Upper lobe of left lung (tissue), 6 donors: ENCODE results near the gene TENM4. TPM values are rescaled to one million over a fixed set of nuclear protein-coding genes. Genes with fewer than 3 reads are reported as not detected.

Source experiments
- ATAC-seq, 2 donors: fragments of 200-7000 bp; cut with Tn5 transposase; one replicate each; pipeline ENCODE4 v1.9.1; 2022; ENCODE audit warnings: mild to moderate bottlenecking in 2 of 2, moderate library complexity in 2 of 2; ENCODE audit not compliant: low FRiP score in 2 of 2
- DNase-seq, 2 donors: peaks; one replicate each; pipeline ENCODE4 v3.0.0-alpha.2; 2019 to 2020
- H3K27ac ChIP-seq, 4 donors: fragments of 200-600 bp; sonication (generic); one replicate each; pipeline ENCODE4 v1.5.1; 2016 to 2019
- H3K27me3 ChIP-seq, 4 donors: fragments of 200-600 bp; sonication (generic); one replicate each; pipeline ENCODE4 v1.5.1; 2017 to 2019
- H3K36me3 ChIP-seq, 4 donors: fragments of 200-600 bp; sonication (generic); one replicate each; pipeline ENCODE4 v1.5.1; 2016 to 2019
- H3K4me1 ChIP-seq, 4 donors: fragments of 200-600 bp; sonication (generic); one replicate each; pipeline ENCODE4 v1.5.1; 2018 to 2019
- H3K4me3 ChIP-seq, 4 donors: fragments of 200-600 bp; sonication (generic); one replicate each; pipeline ENCODE4 v1.5.1; 2017 to 2019; ENCODE audit warnings: mild to moderate bottlenecking in 2 of 4, moderate library complexity in 1 of 4
- H3K9me3 ChIP-seq, 4 donors: fragments of 200-600 bp; sonication (generic); one replicate each; pipeline ENCODE4 v1.5.1; 2018 to 2019
- EP300 ChIP-seq, 4 donors: sonication (generic); formaldehyde crosslinking; IDR thresholded peaks; one replicate each; pipeline ENCODE4 v1.5.1; 2017; ENCODE audit warnings: antibody characterized with exemption in 4 of 4, control low read depth in 2 of 4
- POLR2A ChIP-seq, 4 donors: fragments of 450-650 bp; IDR thresholded peaks; one replicate each; pipeline ENCODE4 v1.5.1; 2016 to 2017; ENCODE audit warnings: antibody characterized with exemption in 4 of 4, mild to moderate bottlenecking in 2 of 4
- POLR2AphosphoS5 ChIP-seq, 2 donors: sonication (generic); formaldehyde crosslinking; IDR thresholded peaks; one replicate each; pipeline ENCODE4 v1.5.1; 2017; ENCODE audit warnings: antibody characterized with exemption in 2 of 2
- WGBS, 2 donors: methylation state at CpG; one replicate each; pipeline ENCODE4 v1.1.5; 2017 to 2018; 5-methylcytosine and 5-hydroxymethylcytosine counted together
- total RNA-seq, 6 donors: library from RNA; depleted of rRNA in 4 of 6; stranded (reverse); fragments of >200 nt in 4 of 6; gene quantifications; one replicate each; pipeline versions ENCODE4 v1.1.0 to v1.2.1, GENCODE V29; 2016 to 2021
- TF ChIP-seq, protein P1 (sequence below), 6 experiments: fragments of 450-650 bp in 4 of 6; fragments of 200-600 bp in 2 of 6; sonication (generic) in 2 of 6; IDR thresholded peaks; one replicate each; pipeline ENCODE4 v1.5.1; 2016 to 2019; ENCODE audit warnings: antibody characterized with exemption in 6 of 6
- donor health status: DM: no; HTN: no; CAD: no; lungs with moderate emphysema.
- donor health status: DM: no; HTN: yes; CAD: no; lungs with severe emphysema.

TENM4 gene
- total RNA-seq, 6 donors from 2014 or later, result 0.11 to 20.0 (median 3.7) TPM

DNA sequence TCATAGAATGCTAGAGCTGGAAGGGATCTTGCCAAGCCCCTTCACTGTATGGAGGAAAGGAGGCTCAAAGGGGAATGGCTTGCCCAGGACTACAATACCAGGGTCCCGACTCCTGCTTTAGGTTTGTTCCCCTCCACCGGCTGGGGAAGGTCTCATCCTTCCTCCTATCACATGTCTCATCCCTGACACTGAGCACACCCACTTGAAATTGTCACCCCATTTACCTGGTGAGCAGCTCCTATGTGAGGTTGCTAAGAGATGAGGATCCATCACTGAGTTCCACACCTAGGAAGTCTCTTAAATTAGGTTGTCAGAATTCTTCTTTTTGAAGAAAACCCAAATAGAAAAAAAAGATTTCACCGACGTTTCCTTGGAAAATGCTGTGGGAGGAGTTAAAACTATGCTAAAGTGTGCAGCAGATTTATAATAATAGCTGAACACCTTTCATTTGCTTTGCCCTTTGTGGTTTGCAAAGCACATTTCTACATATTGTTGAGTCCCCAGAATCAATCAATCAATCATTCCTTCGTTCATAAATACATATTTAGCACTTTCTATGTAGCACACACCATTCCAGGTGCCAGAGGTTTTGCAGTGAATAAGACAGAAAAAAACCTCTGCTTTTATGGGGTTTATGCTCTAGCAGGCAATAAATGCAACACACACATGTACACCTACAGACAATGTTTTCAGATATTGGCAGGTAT lies 91.7 kb downstream of the TENM4 start:
- Histone ChIP-seq H3K36me3 (no peaks in the 10 kb centered on the region), H3K4me1 (no peaks in the 10 kb centered on the region), H3K27ac (no peak overlapping the region), H3K4me3 (no peak overlapping the region), H3K27me3 (no peaks in the 10 kb centered on the region), H3K9me3 (no peaks in the 10 kb centered on the region)
- TF ChIP-seq POLR2AphosphoS5 (IDR thresholded peaks at IDR 0.05) (no peak), POLR2A (IDR thresholded peaks at IDR 0.05) (no peak), EP300 (IDR thresholded peaks at IDR 0.05) (no peak)
- TF ChIP-seq, protein P1, sequence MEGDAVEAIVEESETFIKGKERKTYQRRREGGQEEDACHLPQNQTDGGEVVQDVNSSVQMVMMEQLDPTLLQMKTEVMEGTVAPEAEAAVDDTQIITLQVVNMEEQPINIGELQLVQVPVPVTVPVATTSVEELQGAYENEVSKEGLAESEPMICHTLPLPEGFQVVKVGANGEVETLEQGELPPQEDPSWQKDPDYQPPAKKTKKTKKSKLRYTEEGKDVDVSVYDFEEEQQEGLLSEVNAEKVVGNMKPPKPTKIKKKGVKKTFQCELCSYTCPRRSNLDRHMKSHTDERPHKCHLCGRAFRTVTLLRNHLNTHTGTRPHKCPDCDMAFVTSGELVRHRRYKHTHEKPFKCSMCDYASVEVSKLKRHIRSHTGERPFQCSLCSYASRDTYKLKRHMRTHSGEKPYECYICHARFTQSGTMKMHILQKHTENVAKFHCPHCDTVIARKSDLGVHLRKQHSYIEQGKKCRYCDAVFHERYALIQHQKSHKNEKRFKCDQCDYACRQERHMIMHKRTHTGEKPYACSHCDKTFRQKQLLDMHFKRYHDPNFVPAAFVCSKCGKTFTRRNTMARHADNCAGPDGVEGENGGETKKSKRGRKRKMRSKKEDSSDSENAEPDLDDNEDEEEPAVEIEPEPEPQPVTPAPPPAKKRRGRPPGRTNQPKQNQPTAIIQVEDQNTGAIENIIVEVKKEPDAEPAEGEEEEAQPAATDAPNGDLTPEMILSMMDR (IDR thresholded peaks at IDR 0.05), result no peak
- WGBS, 2 donors, result 75 to 77% methylated on average over 5 of the region's 5 CpGs
- ATAC-seq (no peak), DNase-seq (no peak)

DNA sequence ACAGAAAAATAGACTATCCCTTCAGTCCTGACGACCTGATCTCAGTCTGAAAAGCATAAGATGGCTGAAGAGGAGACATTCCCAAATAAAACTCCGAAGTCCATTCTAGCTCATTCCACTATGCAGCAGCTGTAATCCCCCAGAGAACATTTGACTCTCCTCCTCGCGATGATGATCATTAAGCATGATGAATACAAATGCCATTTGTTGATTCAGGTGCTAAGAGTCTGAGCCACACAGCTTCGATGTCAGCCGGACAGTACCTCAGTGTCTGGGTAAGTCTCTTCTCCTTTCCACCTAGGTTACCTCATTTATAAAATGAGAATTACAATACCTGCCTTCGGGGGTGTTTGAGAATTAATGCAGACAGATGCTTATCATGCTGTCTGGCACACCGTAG lies 94.8 kb downstream of the TENM4 start:
- H3K36me3 ChIP-seq, result no peaks in the 10 kb centered on the region
- no peak for DNase-seq
- H3K4me3 ChIP-seq, result no peak overlapping the region
- WGBS, 2 donors, result 77 to 78% methylated on average over 8 of the region's 8 CpGs
- no peak for TF ChIP-seq POLR2A (IDR thresholded peaks at IDR 0.05)
- TF ChIP-seq POLR2AphosphoS5 (IDR thresholded peaks at IDR 0.05), result no peak
- TF ChIP-seq, protein P1 (IDR thresholded peaks at IDR 0.05), result no peak
- TF ChIP-seq EP300 (IDR thresholded peaks at IDR 0.05), result no peak
- H3K27ac ChIP-seq, result no peak overlapping the region
- no peak for ATAC-seq
- no peaks in the 10 kb centered on the region for H3K27me3 ChIP-seq
- H3K4me1 ChIP-seq, result no peaks in the 10 kb centered on the region
- no peaks in the 10 kb centered on the region for H3K9me3 ChIP-seq

DNA sequence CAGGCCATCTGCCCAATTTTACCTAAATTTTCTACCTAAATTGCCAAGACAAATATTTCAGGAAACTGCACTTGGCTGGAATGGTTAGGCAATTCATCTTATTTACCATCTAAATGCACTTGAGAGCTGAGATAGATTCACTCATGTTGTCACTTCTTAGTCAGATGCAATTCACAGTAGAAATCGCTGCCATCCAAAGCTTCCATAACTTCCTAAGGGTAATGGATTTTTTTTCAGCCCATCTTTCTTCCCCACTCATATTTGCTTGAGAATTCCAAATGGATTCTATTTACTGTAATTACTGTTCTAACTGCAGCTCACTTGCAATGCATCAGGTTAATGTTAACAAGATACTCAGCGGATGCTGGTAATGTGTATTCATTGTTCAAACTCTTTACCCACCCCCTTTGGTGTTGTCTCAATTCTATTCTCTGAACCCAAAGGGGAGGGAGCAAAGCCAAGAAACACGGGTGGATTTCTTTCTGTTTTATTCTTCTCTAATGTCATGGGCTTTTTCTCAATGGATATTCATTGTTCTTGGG lies 96.0 kb downstream of the TENM4 start:
- 67 to 70% methylated on average over 3 of the region's 3 CpGs for WGBS, 2 donors
- Histone ChIP-seq H3K4me1 (no peaks in the 10 kb centered on the region), H3K27me3 (no peaks in the 10 kb centered on the region), H3K4me3 (no peak overlapping the region), H3K9me3 (no peaks in the 10 kb centered on the region), H3K27ac (no peak overlapping the region), H3K36me3 (no peaks in the 10 kb centered on the region)
- ATAC-seq, result no peak
- no peak for TF ChIP-seq POLR2A (IDR thresholded peaks at IDR 0.05)
- TF ChIP-seq POLR2AphosphoS5 (IDR thresholded peaks at IDR 0.05), result no peak
- TF ChIP-seq, protein P1 (IDR thresholded peaks at IDR 0.05), result no peak
- no peak for TF ChIP-seq EP300 (IDR thresholded peaks at IDR 0.05)
- DNase-seq, result no peak

DNA sequence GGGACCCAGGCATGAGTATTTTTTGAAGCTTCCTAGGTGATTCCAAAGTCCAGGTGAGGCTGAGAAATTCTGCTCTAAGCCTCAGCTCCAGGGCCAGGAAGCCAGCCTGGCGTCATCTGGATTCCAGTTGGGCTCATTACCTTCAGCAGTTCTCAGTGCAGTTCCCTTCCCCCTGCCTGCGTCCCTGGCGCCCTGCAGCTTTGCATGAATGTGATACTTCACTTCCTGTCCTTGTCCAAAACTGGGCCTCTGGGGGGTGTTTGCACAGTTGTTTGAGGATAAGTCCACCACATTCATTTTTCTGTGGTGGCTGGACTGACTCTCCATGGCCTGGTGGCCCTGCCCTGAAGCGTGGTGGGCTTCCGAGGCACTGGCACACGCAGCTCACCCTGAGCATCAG lies 98.1 kb downstream of the TENM4 start:
- Histone ChIP-seq H3K4me1 (no peaks in the 10 kb centered on the region), H3K36me3 (no peaks in the 10 kb centered on the region), H3K4me3 (no peak overlapping the region), H3K27me3 (no peaks in the 10 kb centered on the region), H3K27ac (no peak overlapping the region), H3K9me3 (no peaks in the 10 kb centered on the region)
- TF ChIP-seq POLR2A (IDR thresholded peaks at IDR 0.05) (no peak), EP300 (IDR thresholded peaks at IDR 0.05) (no peak), POLR2AphosphoS5 (IDR thresholded peaks at IDR 0.05) (no peak)
- TF ChIP-seq, protein P1 (IDR thresholded peaks at IDR 0.05), result no peak
- WGBS, 2 donors, result 67 to 71% methylated on average over 6 of the region's 6 CpGs
- ATAC-seq (no peak), DNase-seq (no peak)

DNA sequence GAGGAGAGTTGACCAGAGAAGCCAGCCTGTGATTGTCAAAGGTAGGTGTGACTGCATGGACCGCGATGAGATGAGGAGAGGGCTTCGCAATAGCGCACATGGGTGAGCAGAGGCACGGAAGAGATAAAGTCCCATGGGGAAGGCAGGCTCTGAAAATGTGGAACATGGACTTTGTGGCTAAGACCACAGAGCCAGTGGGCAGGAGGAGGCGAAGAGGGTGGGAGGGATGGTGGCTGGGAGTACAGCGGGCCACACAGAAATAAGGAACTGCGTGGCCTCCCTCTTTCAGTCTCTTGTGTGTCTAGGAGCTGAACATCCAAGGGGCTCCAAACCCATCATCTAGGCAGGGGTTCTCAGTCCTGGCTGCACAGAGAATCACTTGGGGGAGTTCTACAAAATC lies 98.6 kb downstream of the TENM4 start:
- Histone ChIP-seq H3K27me3 (no peaks in the 10 kb centered on the region), H3K4me1 (no peaks in the 10 kb centered on the region), H3K27ac (no peak overlapping the region), H3K4me3 (no peak overlapping the region), H3K9me3 (no peaks in the 10 kb centered on the region), H3K36me3 (no peaks in the 10 kb centered on the region)
- DNase-seq, result no peak
- no peak for ATAC-seq
- 86 to 95% methylated on average over 8 of the region's 8 CpGs for WGBS, 2 donors
- TF ChIP-seq EP300 (IDR thresholded peaks at IDR 0.05) (no peak), POLR2AphosphoS5 (IDR thresholded peaks at IDR 0.05) (no peak), POLR2A (IDR thresholded peaks at IDR 0.05) (no peak)
- TF ChIP-seq, protein P1 (IDR thresholded peaks at IDR 0.05), result no peak
